HEK293T (cell line): ENCODE results near the gene RIPK1.

Source experiments
- ARNT ChIP-seq: fragments of 450-650 bp; IDR thresholded peaks from 2 replicates; pipeline ENCODE4 v1.6.1; 2017; ENCODE audit warnings: mild to moderate bottlenecking
- BHLHE40 ChIP-seq: fragments of 450-650 bp; IDR thresholded peaks from 2 replicates; pipeline ENCODE4 v1.6.1; 2016; ENCODE audit warnings: mild to moderate bottlenecking, moderate library complexity, borderline replicate concordance
- CTBP1 ChIP-seq: fragments of 450-650 bp; IDR thresholded peaks from 2 replicates; pipeline ENCODE4 v1.6.1; 2016; ENCODE audit warnings: borderline replicate concordance
- ELF4 ChIP-seq: fragments of 450-650 bp; IDR thresholded peaks from 2 replicates; pipeline ENCODE4 v1.6.1; 2017; ENCODE audit warnings: antibody characterized with exemption
- FOXA1 ChIP-seq: fragments of 450-650 bp; IDR thresholded peaks from 2 replicates; pipeline ENCODE4 v1.6.1; 2016; ENCODE audit warnings: mild to moderate bottlenecking
- FOXK2 ChIP-seq: fragments of 450-650 bp; IDR thresholded peaks from 2 replicates; pipeline ENCODE4 v1.6.1; 2016; ENCODE audit warnings: mild to moderate bottlenecking
- FOXM1 ChIP-seq: fragments of 450-650 bp; IDR thresholded peaks from 2 replicates; pipeline ENCODE4 v1.6.1; 2017; ENCODE audit warnings: mild to moderate bottlenecking, borderline replicate concordance
- HDGF ChIP-seq: fragments of 450-650 bp; IDR thresholded peaks from 2 replicates; pipeline ENCODE4 v1.6.1; 2017; ENCODE audit warnings: antibody characterized with exemption, borderline replicate concordance
- L3MBTL2 ChIP-seq: fragments of 450-650 bp; conservative IDR thresholded peaks from 2 replicates; pipeline ENCODE4 v1.6.1; 2016; ENCODE audit warnings: mild to moderate bottlenecking
- LEF1 ChIP-seq: fragments of 450-650 bp; IDR thresholded peaks from 2 replicates; pipeline ENCODE4 v1.6.1; 2017; ENCODE audit warnings: mild to moderate bottlenecking, borderline replicate concordance
- NFRKB ChIP-seq: fragments of 450-650 bp; IDR thresholded peaks from 2 replicates; pipeline ENCODE4 v1.6.1; 2016; ENCODE audit warnings: mild to moderate bottlenecking, moderate library complexity
- SP1 ChIP-seq: fragments of 450-650 bp; IDR thresholded peaks from 2 replicates; pipeline ENCODE4 v1.6.1; 2017
- ZNF384 ChIP-seq: fragments of 450-650 bp; IDR thresholded peaks from 2 replicates; pipeline ENCODE4 v1.6.1; 2016
- TF ChIP-seq, protein P1 (sequence below): fragments of 450-650 bp; IDR thresholded peaks from 2 replicates; pipeline ENCODE4 v1.6.1; 2016

DNA sequence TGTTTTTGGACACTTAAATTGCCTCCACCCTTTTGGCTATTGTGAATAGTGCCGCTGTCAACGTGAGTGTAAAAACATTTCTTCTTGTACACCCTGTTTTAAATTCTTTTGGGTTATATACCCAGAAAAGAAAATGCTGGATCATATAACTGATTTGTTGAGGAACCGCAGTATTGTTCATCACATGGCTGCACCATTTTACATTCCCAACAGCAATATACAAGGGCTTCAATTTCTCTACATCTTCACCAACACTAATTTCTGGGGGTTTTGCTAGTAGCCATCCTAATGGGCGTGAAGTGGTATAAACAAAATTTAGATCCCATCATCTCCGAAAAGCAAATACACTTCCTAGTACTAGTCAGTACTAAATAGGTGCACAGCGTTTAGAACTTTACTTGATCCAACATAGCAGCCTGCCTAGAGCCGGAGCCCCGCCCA is 49.6 kb downstream of the RIPK1 start:
- TF ChIP-seq FOXM1 (no peak), SP1 (no peak), NFRKB (no peak), LEF1 (no peak), FOXA1 (no peak), ARNT (no peak), FOXK2 (no peak), CTBP1 (no peak), ZNF384 (no peak), L3MBTL2 (no peak), ELF4 (no peak), HDGF (no peak), BHLHE40 (no peak)
- TF ChIP-seq, protein P1, sequence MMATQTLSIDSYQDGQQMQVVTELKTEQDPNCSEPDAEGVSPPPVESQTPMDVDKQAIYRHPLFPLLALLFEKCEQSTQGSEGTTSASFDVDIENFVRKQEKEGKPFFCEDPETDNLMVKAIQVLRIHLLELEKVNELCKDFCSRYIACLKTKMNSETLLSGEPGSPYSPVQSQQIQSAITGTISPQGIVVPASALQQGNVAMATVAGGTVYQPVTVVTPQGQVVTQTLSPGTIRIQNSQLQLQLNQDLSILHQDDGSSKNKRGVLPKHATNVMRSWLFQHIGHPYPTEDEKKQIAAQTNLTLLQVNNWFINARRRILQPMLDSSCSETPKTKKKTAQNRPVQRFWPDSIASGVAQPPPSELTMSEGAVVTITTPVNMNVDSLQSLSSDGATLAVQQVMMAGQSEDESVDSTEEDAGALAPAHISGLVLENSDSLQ: no peak
